Measurements from ENCODE around the gene TMEM255A.

Gene TMEM255A

DNA sequence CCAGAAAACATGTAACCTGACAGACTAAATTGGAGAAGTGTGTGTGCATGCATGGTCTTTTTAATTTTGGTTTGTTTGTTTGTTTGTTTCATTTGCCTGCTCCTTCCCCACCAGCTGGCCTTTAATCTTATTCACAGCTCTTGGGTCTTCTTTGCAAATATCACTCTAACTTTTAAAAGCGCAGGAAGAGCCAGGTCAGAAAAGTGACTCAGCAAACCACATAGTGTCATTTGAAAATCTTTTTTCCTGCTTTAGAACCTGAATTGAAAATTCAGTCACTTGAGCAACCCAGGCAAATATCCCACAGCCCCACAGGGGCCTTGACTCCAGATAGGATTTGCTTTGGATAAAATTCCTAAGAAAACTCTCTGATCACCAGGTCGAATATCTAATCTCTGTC is 4.6 kb downstream of the TMEM255A start:
- peak; percentile 24 for DNase-seq (ENCODE audit: low spot score)

DNA sequence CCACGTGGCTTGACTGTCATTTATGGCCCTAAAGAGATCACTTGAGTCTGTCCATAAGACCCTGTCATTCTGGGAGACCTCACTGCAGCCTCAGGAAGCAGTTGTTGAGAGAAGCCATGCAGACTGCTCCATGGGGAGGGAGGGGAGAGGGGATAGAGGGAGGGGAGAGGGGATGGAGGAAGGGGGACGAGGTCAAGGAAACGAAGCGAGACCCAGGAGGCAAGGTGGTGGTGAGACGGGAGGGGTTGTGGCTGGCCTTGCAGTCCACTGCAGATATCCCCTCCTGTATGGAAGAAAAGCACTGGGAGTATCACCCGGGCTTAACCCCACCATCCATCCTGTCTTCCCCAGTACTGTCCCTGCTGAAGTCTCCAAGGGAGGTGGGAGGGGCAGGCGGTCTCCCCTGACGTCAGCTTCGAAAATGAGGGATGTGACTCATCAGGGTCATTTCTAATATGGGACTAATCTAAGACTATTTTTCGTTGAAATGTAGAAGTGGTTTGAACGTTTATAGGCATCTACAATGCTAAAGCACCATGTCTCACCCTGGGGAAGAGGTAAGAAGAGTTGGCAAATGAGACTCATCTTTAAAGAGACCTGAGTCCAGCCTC is 5.6 kb downstream of the TMEM255A start:
- peak; percentile 19 for DNase-seq (ENCODE audit: low spot score)

DNA sequence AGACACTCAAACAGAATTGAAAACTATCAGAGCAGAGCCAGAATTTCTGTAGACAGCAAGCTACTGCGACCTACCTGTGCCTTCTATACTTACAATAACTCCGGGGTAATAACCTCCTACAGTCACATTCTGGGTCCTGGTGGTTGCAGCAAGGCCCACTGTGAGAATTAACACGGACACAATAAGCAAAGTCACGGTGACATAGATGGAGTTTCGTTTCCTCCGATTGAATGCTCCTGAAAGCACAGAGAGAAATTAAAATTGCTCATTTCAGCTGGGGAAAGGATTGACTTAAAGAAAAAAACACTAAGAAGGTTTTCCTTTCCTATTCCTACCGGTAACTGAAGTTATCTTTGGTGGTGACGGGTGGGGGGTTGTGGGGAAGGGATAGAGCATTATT is 7.0 kb downstream of the TMEM255A start:
- no peak for DNase-seq (ENCODE audit: low spot score)

DNA sequence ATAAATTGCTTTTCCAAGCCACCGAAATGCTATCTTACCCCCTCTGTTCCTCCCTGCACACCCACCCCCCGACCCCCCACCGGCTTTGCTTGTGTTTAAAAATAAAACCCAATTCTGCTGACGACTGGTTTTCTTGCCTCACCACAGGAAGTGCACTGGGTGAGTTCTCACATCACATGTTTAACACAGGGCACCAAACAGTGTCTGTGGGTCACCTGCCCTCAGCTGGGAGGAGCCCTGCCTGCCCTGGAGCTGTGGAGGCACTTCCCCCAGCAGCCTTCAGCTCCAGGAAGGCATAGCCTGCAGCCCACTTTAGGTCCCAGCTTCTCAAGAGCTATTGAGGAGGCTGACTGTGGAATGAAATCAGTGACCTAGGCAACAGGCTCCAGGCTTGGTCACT is 8.8 kb downstream of the TMEM255A start:
- DNase-seq (ENCODE audit: low spot score), result peak; percentile 61

DNA sequence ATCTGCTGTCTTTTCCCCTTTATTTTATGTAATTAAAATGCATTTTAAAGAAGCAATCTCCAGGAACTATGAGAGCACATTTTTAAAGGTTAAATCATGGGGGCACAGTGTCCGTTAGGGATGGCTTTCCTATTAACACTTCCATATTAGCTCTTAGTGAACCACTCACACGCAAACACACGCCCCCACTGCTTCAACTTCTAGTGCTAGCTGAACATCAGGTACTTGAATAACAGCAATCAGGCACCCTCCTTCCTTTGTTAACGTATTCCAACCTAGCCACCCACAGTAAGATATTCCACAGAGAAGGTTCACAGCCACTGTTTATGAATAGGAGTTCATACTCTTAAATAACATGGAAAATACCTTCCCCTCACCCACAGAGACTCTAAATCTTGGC is 9.3 kb downstream of the TMEM255A start:
- no peak for DNase-seq (ENCODE audit: low spot score)

DNA sequence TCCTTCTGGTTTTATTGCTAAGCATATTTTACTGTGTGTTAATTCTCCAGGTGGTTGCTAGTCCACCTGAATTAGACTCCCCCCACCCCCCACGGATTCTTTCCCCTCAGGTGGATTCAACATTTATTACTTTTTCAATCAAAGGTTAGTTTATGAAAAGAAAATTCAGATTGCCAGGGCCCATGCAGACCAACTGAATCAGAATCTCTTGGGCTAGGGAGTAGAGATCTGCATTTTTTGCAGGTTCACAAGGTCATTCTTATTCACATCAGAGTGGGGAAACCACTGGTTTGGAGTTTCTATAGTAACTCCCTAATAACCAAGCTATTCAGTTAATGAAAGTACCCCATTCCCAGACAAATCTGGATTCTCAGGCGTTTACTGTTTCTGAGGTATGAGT is 9.8 kb downstream of the TMEM255A start:
- peak; percentile 2 for DNase-seq (ENCODE audit: low spot score)

DNA sequence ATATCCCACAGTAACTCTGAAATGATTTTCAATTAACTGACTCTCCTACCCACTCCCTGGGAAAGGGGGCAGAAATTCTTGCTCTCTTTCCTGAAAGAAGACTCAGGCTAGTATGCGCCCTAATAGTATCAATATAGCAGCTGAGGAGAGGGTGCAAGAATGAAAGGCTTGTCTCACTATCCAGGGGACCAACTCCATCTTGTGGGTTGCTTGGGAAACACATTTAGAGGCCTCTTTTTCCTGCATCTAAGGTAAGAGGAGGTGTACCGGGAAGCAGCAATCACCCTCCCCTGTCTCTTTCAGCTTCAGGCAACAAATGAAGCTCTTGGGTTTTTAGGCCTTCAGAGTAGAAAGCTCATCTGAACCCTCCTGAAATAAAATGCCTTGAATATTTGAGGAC is 11.3 kb downstream of the TMEM255A start:
- no peak for DNase-seq (ENCODE audit: low spot score)

DNA sequence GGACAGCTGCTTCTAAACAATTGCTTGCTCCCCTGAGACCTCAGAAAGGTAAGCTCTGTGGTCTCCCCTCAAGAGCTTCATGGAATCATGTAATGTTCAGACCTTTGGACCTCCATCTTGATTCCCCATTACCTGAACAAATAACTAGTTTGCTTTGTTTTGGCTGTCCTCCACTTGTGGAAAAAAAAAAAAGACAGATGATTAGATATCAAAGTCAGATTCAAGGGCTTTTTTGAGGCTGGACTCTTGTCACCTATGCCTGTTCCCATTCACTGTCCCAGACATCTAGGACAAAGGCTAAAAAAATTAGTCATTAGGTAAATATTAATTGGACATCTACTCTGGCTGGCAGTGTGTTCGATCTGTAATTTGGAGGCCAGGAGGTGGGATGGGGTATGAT is 13.3 kb downstream of the TMEM255A start:
- no peak for DNase-seq (ENCODE audit: low spot score)

DNA sequence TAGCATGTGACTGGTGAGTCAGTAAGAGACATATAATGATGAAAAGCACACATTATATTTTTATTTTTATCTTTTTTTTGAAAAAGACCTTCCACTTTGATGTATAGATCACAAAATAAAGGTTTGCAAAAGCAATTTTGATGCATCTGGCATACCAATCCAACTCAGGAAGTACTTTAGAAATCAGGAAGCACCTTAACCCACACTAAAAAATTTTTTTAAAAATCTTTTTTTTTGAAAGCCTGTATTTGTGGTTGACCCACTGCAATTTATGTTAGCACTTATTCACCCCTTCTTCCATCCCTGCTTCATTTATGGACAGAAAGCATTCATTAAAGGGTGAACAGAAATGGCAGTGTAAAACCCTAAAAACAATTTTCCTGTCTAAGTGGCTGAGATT is 16.6 kb downstream of the TMEM255A start:
- no peak for DNase-seq (ENCODE audit: low spot score)

DNA sequence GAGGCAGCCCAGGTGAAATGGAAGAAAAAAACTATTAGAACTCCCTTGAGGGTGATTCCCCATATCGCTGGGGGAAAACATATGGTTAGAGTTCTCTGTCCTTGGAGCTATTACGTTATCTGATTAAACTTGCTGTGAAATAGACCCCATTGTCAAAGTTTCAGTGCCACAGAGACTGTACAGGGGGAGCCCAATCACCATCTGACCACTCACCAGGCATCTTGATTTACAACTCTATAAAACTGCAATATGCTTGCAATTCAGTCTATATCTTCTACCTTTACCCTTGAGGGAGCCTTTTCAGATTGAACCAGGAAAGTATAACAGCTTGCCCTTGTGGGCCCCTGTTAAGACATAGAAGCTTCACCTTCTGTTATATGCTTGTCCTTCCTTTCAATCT is 18.2 kb downstream of the TMEM255A start:
- no peak for DNase-seq (ENCODE audit: low spot score)

DNA sequence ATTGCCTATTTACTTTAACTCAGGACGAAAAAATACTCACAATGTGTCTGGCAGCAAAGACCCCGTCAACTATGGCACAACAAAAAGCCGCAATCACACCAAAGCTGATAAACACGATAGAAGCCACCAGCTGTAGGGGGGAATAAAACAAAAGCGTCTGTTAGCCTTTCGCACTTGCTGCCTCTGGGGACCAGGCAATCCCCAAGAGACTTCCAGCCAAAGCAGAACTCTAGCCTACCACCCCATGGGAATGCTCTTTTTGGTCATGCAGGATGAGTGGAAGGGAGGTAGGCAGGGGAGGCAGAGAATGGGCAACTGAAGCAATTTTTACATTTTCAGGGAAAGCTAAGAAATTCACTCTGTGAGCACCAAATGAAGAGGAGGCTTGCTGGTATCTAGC is 20.1 kb downstream of the TMEM255A start:
- no peak for DNase-seq (ENCODE audit: low spot score)

DNA sequence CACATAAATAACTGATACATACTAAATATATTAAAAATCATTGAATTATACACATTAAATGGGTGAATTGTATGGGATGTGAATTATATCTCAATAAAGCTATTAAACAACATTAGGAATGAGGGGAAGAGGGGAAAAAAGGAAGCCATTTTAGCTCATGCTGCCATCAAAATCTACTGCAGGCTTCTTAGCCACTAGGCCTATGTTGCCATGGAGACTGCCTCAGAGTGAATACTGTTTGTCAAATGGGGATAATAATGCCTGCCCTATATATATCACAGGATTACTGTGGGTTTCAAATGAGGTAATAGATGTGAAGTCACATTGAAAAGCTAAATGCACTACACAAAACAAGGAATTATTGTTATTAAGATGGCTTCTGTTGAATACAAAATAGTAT is 21.2 kb downstream of the TMEM255A start:
- DNase-seq (ENCODE audit: low spot score), result no peak

DNA sequence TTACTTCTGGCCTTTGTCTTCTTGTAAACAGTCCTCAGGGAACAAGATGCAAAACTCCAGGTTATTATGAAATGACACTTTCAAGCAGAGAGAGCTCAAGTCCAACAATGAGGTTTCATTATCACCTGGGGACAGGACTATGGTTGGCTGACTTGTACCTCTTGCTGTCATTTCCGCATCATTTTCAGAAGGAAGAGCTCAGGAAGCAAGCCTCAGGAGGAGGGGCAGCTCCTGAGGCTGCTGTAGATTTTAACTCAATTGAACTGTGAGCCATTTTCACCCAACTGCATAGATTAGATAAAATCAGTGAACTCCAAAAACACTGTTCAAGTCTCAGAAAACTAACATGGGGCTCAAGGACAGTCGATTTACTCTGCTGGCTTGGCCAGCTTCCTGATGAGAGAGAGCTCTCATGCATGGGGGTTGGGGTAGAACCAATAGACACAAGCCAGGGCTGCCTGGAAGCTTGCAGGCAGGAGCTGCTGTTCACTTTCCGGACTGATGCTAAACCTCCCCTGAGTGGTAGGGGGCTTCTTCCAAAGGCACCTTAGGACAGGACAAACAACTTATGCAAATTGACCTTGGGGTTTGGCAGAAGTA is 23.6 kb downstream of the TMEM255A start:
- DNase-seq (ENCODE audit: low spot score), result no peak

DNA sequence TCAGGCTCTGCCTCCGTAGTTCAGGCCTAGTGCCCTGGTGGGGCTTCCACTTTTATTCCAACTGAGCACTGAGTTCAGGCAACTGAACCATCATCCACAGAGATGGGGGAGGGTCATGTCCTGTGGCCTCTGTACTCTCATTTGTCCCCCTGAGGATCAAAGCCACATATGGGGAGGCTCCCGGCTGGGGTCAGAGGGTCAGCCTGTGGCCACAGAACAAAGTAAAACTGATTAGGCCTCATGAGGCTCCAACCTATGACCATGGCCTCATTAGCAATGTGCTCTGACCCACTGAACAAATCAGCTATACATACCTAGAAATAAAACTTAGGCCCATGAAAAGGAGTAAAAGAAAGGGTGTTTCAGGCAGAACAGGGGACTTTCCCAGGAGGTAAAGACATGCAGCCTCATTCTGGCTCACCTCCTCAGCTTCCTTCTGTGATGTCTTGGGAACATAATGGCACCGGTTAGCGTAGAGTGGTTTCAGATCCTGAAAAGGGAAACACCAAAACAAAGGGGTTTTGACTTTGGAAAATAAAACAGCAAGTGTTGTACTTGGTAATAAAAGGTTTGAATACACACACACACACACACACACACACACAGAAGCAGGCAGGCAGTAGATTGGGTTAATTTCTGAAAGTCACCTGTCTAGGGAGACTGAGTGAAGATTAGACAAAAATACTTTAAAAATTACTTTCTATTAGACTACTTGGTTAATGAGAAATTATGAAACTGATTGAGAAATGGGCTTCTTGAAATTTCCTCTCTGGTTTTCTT is 24.3 kb downstream of the TMEM255A start:
- DNase-seq (ENCODE audit: low spot score), result no peak

DNA sequence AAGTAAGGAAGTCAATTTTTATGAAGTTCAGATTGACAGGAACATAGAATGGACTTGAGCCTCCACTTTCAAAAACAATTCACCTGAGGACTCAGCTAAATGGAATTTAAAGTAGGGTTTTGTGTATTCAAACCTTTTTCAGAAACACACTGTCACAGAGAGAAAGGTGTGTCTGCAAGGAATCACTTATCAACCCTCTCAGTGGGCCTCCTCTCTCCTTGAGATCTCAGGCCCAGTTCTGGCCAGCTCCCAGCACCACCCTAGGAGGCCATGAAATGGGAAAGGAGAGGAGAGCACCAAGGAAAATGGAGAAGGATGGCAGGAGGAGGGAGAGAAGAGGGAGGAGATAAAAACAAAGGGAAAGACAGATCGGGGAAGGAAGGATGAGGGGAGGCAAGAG is 28.6 kb downstream of the TMEM255A start:
- DNase-seq (ENCODE audit: low spot score), result no peak

DNA sequence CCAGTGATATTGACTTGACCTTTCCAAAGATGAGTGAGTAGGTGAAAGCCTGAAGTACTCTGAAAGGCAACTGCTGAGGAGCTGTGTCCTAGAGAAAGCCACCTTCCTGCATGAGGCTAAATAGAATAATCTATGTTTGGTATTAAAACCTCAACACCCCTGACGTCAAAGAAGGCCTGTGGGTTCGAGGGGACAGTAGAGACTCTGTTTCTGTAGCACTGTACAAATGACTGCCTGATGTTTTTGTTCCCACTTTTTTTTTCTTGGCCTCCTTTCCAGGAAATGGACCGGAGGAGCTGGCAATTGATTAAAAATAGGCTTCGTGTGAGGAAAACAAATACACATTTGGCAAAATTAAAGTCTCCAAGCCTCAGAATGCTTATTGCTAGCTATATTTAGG is 29.5 kb downstream of the TMEM255A start:
- no peak for DNase-seq (ENCODE audit: low spot score)

DNA sequence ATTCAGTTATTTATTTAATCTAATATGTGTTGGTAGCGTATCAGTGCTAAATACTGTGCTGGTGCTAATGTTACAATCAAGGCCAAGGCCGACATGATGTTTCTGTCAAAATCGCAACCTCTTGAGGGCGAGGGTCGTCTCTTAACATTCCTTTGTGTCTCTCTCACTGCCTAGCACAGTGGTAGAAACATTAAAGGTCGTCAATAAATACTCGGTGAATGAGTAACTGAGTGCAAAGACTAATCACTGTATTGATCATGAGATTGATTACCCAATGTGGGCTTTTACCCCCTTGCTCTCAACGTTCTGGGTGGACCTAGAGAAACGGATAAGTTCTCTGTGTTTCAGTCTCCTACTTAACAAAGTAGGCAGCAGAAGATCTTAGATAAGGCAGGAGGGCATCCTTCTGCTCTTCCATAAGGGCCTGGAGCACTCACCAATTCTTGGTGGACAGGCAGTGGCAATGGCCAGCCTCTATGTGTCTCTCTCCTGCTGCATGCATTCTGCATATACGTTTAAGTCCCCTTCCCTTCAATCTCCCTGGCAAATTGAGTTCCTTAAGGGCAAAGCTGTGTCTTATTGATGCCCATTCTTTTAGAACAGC is 30.1 kb downstream of the TMEM255A start:
- DNase-seq (ENCODE audit: low spot score), result no peak

DNA sequence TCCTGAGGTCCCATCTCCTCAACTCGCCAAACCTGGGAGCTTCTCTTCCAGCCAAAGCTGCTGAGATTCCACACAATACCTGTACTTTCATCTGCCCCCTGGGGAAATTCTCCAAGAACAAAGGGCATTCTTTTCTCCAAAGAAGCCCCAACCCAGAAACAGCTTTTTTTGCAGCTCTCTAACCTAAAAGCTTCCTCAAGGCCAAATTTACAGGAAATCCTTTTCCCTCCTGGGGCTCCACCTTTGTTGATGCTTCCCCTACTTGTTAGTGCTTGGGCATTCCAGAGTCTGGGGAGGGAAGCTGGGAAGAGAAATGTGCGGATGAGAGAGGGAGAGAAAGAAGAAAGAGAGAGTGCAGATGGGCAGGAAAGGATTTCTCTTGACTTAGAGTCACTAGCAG is 36.3 kb downstream of the TMEM255A start:
- DNase-seq (ENCODE audit: low spot score), result no peak

DNA sequence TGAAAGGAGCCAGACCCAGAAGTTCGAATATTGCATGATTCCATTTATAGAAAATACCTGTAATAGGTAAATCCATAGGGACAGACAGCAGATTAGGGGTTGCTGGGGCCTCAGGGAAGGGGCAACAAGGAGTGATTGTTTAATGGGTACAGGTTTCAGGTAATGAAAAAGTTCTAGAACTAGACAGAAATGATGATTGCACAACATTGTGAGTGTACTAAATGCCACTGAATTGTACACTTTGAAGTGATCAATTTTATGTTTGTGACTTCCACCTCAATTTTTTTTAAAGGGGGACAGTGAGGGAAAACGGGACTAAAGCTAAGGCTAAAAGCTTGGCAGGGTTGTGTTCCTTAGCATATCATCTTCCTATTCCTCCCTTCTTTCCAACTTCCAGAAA is 37.1 kb downstream of the TMEM255A start:
- DNase-seq (ENCODE audit: low spot score), result no peak

DNA sequence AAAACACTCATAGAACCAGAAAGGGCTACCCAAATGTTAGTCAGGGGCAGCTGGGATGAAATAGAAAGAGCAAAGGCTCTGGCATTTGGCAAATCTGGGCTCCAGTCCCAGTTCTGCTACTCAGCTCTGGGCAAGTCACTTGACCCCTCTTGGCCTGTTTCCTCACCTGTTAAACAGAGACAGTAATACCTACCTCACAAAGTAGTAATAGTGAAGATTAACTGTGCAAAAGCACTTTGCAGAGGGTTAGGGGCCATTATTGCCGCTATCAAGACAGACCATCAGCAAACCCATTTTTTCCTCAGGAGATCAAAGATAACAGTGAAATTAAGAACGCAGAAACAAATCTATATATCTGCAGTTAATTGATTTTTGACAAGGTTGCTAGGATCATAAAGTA is 40.0 kb downstream of the TMEM255A start:
- DNase-seq (ENCODE audit: low spot score), result no peak

DNA sequence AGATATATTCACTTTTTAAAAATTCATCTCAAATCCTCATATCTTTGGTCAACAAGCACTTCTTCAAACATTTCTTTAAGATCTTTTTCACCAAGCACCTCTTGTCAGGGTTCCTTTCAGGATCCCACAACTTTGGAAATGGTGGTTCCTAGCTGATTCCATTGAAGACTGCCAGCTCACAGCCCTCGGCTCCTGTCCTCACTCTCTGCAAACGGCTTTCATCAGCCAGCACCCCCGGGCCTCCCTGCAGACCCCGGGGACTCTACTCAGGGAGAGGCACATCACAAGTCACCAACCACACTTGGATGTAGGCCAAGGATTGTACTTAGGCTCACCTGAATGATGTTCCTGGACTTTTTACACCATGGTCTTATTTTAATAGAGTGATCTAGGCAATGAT is 40.7 kb downstream of the TMEM255A start:
- no peak for DNase-seq (ENCODE audit: low spot score)

DNA sequence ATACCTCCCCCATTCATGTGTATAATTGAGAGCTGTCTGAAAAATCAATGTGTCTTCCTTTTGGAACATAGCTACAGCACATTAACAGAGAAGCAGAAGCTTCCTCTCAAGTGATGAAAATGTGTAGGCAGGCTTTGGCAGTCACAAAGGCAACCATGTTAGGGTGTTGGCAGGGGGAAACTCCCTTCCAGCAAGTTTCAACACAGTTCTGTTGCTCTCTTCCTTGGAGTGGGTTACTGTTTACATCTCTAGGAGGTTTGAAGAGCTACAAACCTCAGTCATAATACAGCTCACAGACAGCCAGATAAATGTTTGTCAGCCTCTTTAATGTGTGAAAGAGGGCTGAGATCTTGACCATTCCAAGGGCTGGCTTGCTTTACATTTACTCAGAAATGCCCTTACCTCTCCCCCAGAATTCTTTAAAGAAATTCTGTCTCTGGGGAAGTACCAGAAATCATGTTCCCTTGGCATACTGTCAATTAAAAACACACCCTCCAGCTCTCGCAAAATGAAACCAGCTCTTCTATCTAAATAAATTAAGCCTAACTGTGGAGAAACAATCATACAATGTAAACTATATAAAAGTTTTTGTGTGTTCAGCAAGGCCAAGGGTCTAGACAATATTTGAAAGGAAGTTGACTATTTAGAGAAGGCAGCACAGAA is 41.8 kb downstream of the TMEM255A start:
- DNase-seq (ENCODE audit: low spot score), result no peak

DNA sequence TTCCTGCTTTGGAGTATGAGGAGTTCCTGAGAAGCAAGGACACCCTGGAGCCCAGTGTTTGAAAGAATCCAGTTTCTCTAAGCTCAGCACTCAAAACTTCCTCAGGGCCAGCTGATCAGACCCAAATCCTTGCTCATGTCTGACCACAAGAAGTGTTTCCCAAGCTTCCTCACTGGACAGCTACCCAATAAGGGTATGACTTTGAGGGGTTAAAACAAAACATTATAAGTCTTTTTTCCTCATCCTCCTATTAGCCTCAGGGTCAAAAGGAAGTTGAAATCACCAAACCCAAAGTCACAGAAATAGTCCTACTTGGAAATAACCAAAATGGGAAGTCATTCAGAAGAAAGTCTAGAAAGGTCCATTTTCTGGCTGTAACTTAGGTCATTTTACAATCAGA is 46.9 kb downstream of the TMEM255A start:
- no peak for DNase-seq (ENCODE audit: low spot score)
